HL-60 (cell line): ENCODE measurements around the gene LPIN3.
A peak's percentile ranks its signal among the peaks of the same experiment; 100 is the strongest.

ENCODE experiments used
- DNase-seq, 2 experiments: peaks; one replicate each; pipeline ENCODE4 v3.0.0-alpha.2; 2010 to 2020; ENCODE audit warnings: low read depth in 1 of 2, low spot score in 1 of 2
- H3K27ac ChIP-seq: fragments of 250-450 bp; sonication (Bioruptor Pico); replicated peaks from 2 replicates; pipeline ENCODE4 v1.5.1; 2020; ENCODE audit warnings: mild to moderate bottlenecking, moderate library complexity
- H3K27me3 ChIP-seq: fragments of 250-450 bp; sonication (Bioruptor Pico); 2 replicates; pipeline ENCODE4 v1.5.1; 2021; ENCODE audit warnings: mild to moderate bottlenecking, moderate library complexity; ENCODE audit not compliant: insufficient read depth, poor library complexity, severe bottlenecking
- H3K4me3 ChIP-seq: replicated peaks from 2 replicates; pipeline ENCODE4 v1.5.1; 2011; ENCODE audit warnings: mild to moderate bottlenecking, control low read depth, low read length; ENCODE audit not compliant: insufficient read depth
- CTCF ChIP-seq: IDR thresholded peaks from one replicate; pipeline ENCODE4 v1.5.1; 2011; ENCODE audit warnings: low read length, control low read depth, inconsistent platforms; ENCODE audit not compliant: insufficient read depth
- GABPA ChIP-seq: IDR thresholded peaks from 2 replicates; pipeline ENCODE4 v1.6.1; 2012; ENCODE audit warnings: low read depth
- POLR2AphosphoS5 ChIP-seq: IDR thresholded peaks from 2 replicates; pipeline ENCODE4 v1.6.1; 2012; ENCODE audit warnings: low read depth
- SPI1 ChIP-seq: IDR thresholded peaks from 2 replicates; pipeline ENCODE4 v1.6.1; 2012; ENCODE audit warnings: low read depth, mild to moderate bottlenecking, borderline replicate concordance
- TF ChIP-seq, protein P1 (sequence below): IDR thresholded peaks from 2 replicates; pipeline ENCODE4 v1.6.1; 2012; ENCODE audit warnings: low read depth; ENCODE audit not compliant: insufficient replicate concordance

The LPIN3 gene

DNA sequence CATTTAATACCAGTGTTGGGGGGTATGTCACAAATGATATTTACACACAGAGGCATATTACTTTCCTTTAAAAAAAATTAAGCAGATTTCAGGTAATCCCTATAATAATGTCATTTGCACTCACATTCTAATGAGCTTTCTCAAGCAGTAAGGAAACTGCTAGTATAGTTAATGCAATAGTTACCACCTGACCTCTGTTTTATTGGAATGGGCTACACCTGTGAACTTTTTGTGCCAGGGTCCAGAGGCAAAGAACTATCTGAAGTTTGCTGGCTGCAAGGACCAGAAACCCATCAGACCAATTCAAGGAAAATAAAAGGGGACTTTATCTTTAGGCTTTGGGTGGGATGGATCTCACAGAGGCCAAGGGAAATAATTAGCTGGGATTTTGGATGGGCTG is 20.2 kb upstream of the LPIN3 start:
- TF ChIP-seq SPI1 (no peak), GABPA (no peak), POLR2AphosphoS5 (no peak), CTCF (no peak)
- TF ChIP-seq, protein P1, sequence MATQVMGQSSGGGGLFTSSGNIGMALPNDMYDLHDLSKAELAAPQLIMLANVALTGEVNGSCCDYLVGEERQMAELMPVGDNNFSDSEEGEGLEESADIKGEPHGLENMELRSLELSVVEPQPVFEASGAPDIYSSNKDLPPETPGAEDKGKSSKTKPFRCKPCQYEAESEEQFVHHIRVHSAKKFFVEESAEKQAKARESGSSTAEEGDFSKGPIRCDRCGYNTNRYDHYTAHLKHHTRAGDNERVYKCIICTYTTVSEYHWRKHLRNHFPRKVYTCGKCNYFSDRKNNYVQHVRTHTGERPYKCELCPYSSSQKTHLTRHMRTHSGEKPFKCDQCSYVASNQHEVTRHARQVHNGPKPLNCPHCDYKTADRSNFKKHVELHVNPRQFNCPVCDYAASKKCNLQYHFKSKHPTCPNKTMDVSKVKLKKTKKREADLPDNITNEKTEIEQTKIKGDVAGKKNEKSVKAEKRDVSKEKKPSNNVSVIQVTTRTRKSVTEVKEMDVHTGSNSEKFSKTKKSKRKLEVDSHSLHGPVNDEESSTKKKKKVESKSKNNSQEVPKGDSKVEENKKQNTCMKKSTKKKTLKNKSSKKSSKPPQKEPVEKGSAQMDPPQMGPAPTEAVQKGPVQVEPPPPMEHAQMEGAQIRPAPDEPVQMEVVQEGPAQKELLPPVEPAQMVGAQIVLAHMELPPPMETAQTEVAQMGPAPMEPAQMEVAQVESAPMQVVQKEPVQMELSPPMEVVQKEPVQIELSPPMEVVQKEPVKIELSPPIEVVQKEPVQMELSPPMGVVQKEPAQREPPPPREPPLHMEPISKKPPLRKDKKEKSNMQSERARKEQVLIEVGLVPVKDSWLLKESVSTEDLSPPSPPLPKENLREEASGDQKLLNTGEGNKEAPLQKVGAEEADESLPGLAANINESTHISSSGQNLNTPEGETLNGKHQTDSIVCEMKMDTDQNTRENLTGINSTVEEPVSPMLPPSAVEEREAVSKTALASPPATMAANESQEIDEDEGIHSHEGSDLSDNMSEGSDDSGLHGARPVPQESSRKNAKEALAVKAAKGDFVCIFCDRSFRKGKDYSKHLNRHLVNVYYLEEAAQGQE: no peak
- DNase-seq: no peak
- no peak overlapping the region for H3K27ac ChIP-seq
- no peaks in the 10 kb centered on the region for H3K27me3 ChIP-seq
- no peak overlapping the region for H3K4me3 ChIP-seq

GRCh38 chr20:41320976-41321375 is 19.6 kb upstream of the LPIN3 start:
- no peak for TF ChIP-seq CTCF
- TF ChIP-seq GABPA: peak; percentile 63
- TF ChIP-seq, protein P1: no peak
- TF ChIP-seq SPI1: no peak
- DNase-seq: peak in 1 of 2 experiments; percentile 29
- H3K4me3 ChIP-seq: no peak overlapping the region
- H3K27ac ChIP-seq: no peak overlapping the region
- H3K27me3 ChIP-seq: no peaks in the 10 kb centered on the region

GRCh38 chr20:41327178-41327577 is 13.4 kb upstream of the LPIN3 start:
- DNase-seq: no peak
- H3K4me3 ChIP-seq: no peak overlapping the region
- TF ChIP-seq, protein P1: no peak
- TF ChIP-seq POLR2AphosphoS5 (no peak), CTCF (no peak), SPI1 (no peak), GABPA (no peak)

More at GRCh38 chr20:41327178-41327577, 13.4 kb upstream of the LPIN3 start:
- H3K27me3 ChIP-seq: no peaks in the 10 kb centered on the region
- no peak overlapping the region for H3K27ac ChIP-seq
